A549 (cell line): Measurements from ENCODE around the gene MAN2A2.

Experiments used
- BHLHE40 ChIP-seq: IDR thresholded peaks from 2 replicates; pipeline ENCODE4 v1.6.1; 2012; ENCODE audit warnings: low read depth, low read length, inconsistent platforms
- CEBPB ChIP-seq, 2 experiments: fragments of >200 bp in 1 of 2; sonication (Bioruptor Twin) in 1 of 2; formaldehyde crosslinking in 1 of 2; IDR thresholded peaks; 2 replicates each; pipeline ENCODE4 v1.6.1; 2012 to 2016
- EHF ChIP-seq: fragments of 250-450 bp; sonication (Bioruptor Pico); IDR thresholded peaks from 2 replicates; pipeline ENCODE4 v1.5.0; 2020; ENCODE audit warnings: mild to moderate bottlenecking
- EHMT2 ChIP-seq: fragments of 200-600 bp; sonication (generic); IDR thresholded peaks from 2 replicates; pipeline ENCODE4 v1.6.1; 2016; ENCODE audit warnings: antibody characterized with exemption, low read depth, mild to moderate bottlenecking, moderate library complexity
- EP300 ChIP-seq, 2 experiments: fragments of >200 bp; sonication (Bioruptor Twin); formaldehyde crosslinking; IDR thresholded peaks; 2 replicates in 1 of 2; 3 replicates in 1 of 2; pipeline ENCODE4 v1.6.1; 2016 to 2017
- ESRRA ChIP-seq: fragments of 150-350 bp; IDR thresholded peaks from 2 replicates; pipeline ENCODE4 v1.6.1; 2014; ENCODE audit warnings: mild to moderate bottlenecking, low read length, borderline replicate concordance
- POLR2A ChIP-seq: IDR thresholded peaks from 2 replicates; pipeline ENCODE4 v1.6.1; 2012; ENCODE audit warnings: mild to moderate bottlenecking, low read length
- RFX5 ChIP-seq: fragments of 450-650 bp; IDR thresholded peaks from 2 replicates; pipeline ENCODE4 v1.7.1; 2014; ENCODE audit warnings: antibody characterized with exemption, mild to moderate bottlenecking, moderate library complexity
- SMC3 ChIP-seq: fragments of >200 bp; sonication (Bioruptor Twin); formaldehyde crosslinking; IDR thresholded peaks from 3 replicates; pipeline ENCODE4 v1.6.1; 2018; ENCODE audit warnings: inconsistent platforms
- TF ChIP-seq, protein P1 (sequence below): fragments of >200 bp; sonication (Bioruptor Twin); formaldehyde crosslinking; IDR thresholded peaks from 3 replicates; pipeline ENCODE4 v1.5.1; 2016
- TF ChIP-seq, protein P2 (sequence below): fragments of 450-650 bp; IDR thresholded peaks from 2 replicates; pipeline ENCODE4 v1.6.1; 2014; ENCODE audit warnings: antibody characterized with exemption

DNA sequence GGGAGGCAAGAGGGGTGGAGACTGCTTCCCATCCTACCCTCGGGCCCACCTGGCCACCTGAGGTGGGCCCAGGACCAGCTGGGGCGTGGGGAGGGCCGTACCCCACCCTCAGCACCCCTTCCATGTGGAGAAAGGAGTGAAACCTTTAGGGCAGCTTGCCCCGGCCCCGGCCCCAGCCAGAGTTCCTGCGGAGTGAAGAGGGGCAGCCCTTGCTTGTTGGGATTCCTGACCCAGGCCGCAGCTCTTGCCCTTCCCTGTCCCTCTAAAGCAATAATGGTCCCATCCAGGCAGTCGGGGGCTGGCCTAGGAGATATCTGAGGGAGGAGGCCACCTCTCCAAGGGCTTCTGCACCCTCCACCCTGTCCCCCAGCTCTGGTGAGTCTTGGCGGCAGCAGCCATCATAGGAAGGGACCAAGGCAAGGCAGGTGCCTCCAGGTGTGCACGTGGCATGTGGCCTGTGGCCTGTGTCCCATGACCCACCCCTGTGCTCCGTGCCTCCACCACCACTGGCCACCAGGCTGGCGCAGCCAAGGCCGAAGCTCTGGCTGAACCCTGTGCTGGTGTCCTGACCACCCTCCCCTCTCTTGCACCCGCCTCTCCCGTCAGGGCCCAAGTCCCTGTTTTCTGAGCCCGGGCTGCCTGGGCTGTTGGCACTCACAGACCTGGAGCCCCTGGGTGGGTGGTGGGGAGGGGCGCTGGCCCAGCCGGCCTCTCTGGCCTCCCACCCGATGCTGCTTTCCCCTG, 21.0 kb upstream of the MAN2A2 start:
- no peak for TF ChIP-seq EHF (CRISPR knock-in tag)
- TF ChIP-seq RFX5 = no peak
- TF ChIP-seq, protein P1, sequence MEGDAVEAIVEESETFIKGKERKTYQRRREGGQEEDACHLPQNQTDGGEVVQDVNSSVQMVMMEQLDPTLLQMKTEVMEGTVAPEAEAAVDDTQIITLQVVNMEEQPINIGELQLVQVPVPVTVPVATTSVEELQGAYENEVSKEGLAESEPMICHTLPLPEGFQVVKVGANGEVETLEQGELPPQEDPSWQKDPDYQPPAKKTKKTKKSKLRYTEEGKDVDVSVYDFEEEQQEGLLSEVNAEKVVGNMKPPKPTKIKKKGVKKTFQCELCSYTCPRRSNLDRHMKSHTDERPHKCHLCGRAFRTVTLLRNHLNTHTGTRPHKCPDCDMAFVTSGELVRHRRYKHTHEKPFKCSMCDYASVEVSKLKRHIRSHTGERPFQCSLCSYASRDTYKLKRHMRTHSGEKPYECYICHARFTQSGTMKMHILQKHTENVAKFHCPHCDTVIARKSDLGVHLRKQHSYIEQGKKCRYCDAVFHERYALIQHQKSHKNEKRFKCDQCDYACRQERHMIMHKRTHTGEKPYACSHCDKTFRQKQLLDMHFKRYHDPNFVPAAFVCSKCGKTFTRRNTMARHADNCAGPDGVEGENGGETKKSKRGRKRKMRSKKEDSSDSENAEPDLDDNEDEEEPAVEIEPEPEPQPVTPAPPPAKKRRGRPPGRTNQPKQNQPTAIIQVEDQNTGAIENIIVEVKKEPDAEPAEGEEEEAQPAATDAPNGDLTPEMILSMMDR = no peak
- TF ChIP-seq, protein P2, sequence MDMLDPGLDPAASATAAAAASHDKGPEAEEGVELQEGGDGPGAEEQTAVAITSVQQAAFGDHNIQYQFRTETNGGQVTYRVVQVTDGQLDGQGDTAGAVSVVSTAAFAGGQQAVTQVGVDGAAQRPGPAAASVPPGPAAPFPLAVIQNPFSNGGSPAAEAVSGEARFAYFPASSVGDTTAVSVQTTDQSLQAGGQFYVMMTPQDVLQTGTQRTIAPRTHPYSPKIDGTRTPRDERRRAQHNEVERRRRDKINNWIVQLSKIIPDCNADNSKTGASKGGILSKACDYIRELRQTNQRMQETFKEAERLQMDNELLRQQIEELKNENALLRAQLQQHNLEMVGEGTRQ = no peak
- no peak for TF ChIP-seq BHLHE40
- TF ChIP-seq ESRRA = no peak
- no peak for TF ChIP-seq SMC3
- TF ChIP-seq POLR2A = no peak
- TF ChIP-seq EP300 (IDR thresholded peaks at IDR 0.05) = no peak
- no peak for TF ChIP-seq EHMT2
- TF ChIP-seq CEBPB (IDR thresholded peaks at IDR 0.05) = no peak
